HG02678 (cell line): ENCODE measurements around the gene OR5P2.
"Not testable (repeated sequence)": the region's sequence is repeated elsewhere in the genome, so short reads cannot be mapped to it uniquely, and the experiment has no call there.

Experiments used
- ATAC-seq: cut with Tn5 transposase; IDR thresholded peaks from one replicate; pipeline ENCODE4 v1.9.1; 2021; ENCODE audit warnings: mild to moderate bottlenecking, moderate library complexity; ENCODE audit not compliant: unreplicated experiment

Gene OR5P2, protein sequence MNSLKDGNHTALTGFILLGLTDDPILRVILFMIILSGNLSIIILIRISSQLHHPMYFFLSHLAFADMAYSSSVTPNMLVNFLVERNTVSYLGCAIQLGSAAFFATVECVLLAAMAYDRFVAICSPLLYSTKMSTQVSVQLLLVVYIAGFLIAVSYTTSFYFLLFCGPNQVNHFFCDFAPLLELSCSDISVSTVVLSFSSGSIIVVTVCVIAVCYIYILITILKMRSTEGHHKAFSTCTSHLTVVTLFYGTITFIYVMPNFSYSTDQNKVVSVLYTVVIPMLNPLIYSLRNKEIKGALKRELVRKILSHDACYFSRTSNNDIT

DNA sequence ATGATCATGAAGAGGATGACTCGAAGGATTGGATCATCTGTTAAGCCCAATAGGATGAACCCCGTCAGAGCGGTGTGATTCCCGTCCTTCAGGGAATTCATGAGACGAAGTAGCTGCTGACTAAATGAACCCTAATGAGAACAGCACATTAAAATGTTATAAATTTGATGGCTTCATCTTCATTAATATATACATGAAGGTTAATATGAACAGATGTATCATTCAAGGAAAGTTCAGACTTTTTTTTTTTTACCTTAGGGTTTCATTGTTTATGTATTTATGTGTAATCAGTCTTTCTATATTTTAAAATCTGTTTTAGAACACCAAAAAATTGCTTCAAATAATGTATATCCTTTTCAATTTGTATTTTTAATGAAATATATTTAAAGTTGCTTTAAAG is at the start of gene OR5P2:
OR5P2 (minus strand) TSS at position 101 of the 400 bp plus-strand sequence; CDS start at position 101, 0 bp downstream.
- no peak for ATAC-seq

DNA sequence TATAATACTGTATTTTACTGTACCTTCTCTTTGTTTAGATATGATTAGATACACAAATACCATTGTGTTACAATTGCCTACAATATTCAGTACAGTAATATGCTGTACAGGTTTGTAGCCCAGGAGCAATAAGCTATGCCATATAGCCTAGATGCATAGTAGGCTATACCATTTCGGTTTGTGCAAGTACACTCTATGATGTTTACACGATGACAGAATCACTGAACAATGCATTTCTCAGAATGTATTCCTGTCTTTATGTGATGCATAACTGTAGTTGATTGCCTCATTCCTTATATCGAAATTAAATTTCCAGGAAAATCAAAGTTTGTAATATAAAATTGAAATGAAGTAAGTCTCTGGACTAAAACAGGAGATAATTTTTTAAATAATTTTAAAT is 49.3 kb upstream of the OR5P2 start:
- no peak for ATAC-seq

DNA sequence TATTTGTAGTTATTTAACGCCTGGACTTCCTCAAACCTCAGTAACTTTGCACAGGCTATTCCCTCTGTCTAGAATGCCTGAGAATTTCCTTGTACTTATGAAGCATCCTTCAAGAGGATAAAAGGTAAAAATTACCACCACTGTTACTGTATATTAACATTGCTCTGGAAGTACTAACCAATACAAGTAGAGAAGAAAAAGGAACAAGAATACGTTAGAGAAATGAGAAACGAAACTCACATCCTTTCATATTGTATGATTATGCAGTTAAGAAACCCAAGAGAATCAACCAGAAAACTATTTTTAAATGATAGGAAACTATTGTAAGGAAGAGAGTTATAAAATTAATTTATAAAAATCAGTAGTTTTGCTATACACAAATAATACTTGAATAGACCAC is 48.2 kb upstream of the OR5P2 start:
- no peak for ATAC-seq

DNA sequence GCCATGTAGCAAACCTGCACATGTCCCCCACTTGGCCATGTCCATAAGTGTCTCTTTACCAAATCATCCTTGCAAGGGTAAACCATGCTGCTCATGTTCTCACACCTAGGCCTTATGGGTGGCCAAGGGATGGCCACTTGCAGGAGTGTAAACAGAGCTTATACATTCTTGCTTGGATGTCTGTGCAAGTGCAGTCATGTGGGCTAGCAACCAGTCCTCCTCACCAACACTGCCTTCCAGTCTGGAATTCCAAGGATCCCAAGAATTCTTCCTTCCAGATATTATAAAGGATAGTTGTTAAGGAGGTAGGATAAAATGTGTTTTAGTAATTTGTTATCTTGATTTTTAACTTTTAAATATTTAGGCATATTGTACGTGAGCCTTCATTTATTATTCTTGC is 47.8 kb upstream of the OR5P2 start:
- no peak for ATAC-seq

DNA sequence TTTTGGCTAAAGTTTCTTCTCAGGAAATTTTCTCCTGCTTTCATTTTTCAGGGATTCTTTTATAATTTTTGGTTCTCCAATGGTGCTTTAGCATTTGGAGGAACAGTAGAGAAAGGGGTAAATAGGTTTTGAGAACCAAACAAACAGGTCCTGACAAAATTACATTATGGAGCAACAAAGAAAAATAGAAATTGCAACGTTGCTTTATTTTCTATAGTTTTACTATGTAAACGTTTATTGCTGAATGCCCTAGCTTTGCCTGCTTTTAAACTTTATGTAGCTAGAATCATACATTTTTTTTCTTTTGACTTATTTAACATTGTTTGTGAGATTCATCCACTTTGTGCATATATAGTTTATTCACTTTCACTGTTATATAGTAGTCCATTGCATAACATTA is 43.8 kb upstream of the OR5P2 start:
- no peak for ATAC-seq

DNA sequence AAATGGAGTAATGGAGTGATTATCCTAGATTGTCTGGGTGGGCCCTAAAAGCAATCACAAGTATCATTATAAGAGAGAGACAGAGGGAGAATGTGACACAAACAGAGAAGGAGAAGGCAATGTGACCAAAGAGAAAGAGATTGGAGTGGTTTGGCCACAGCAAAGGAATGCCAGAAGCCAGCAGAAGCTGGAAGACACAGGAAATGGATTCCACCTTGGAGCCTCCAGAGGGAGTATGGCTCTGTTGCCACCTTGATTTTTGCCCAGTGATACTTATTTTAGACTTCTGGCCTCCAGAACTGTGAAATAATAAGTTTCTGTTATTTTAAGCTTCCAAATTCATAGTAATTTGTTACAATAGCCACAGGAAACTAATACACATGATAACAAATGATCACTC is 36.8 kb upstream of the OR5P2 start:
- no peak for ATAC-seq

DNA sequence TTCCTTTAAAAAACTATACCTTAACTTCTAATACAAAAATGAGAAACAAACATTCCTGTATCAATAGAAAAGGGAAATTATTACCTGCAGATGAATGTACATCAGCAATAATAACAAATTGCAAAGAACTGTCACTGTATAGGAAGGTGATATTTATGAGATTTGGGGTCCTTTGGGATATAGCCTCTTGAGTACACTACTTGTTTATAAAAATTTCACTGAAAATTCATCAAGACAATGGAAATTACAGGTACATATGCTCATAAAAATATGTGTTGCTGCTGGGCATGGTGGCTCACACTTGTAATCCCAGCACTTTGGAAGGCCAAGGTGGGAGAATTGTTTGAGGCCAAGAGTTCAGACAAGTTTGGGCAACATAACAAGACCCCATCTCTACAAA is 34.0 kb upstream of the OR5P2 start, which contains the start of gene OR5P3:
OR5P3 (minus strand) TSS at position 101 of the 400 bp plus-strand sequence.
- ATAC-seq: no peak

DNA sequence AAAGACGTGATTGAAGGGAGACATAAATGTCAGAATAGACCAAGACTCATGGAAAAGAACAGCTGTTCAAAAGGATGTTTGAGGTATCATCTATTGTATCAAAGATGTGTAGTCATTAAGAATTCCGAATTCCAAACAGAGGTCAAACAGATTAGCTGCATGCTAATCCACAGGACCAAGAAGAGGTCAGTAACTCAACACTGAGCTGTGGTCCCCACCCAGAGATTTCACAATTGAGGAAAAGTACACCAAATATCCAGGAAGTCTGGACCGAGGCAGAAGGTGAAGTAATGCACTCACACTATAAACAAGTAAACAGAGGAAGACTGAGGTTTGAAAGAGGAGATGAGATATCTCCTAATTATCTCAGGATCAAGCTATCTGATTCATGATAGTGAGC is 29.6 kb upstream of the OR5P2 start:
- no peak for ATAC-seq

DNA sequence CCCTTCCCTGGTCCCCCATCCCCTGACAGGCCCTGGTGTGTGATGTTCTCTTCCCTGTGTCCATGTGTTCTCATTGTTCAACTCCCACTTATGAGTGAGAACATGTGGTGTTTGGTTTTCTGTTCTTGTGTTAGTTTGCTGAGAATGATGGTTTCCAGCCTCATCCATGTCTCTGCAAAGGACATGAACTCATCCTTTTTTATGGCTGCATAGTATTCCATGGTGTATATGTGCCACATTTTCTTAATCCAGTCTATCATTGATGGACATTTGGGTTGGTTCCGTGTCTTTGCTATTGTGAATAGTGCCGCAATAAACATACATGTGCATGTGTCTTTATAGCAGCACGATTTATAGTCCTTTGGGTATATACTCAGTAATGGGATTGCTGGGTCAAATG is 23.7 kb upstream of the OR5P2 start:
- ATAC-seq: not testable (repeated sequence)

DNA sequence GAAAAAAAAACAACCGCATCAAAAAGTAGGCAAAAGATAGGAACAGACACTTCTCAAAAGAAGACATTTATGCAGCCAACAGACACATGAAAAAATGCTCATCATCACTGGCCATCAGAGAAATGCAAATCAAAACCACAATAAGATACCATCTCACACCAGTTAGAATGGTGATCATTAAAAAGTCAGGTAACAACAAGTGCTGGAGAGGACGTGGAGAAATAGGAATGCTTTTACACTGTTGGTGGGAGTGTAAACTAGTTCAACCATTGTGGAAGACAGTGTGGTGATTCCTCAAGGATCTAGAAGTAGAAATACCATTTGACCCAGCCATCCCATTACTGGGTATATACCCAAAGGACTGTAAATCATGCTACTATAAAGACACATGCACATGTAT is 18.2 kb upstream of the OR5P2 start:
- ATAC-seq: not testable (repeated sequence)

DNA sequence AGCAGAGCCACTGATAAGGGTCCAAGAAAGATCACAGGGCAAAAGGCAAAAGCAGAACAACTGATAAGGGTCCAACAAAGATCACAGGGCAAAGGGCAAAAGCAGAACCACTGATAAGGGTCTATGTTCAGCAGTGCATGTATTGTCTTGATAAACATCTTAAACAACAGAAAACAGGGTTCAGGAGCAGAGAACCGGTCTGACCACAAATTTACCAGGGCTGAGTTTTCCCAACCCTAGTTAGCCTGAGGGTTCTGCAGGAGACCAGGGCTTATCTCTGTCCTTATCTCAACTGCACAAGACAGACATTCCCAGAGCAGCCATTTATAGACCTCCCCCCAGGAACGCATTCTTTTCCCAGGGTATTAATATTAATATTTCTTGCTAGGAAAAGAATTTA is 13.6 kb upstream of the OR5P2 start:
- not testable (repeated sequence) for ATAC-seq

DNA sequence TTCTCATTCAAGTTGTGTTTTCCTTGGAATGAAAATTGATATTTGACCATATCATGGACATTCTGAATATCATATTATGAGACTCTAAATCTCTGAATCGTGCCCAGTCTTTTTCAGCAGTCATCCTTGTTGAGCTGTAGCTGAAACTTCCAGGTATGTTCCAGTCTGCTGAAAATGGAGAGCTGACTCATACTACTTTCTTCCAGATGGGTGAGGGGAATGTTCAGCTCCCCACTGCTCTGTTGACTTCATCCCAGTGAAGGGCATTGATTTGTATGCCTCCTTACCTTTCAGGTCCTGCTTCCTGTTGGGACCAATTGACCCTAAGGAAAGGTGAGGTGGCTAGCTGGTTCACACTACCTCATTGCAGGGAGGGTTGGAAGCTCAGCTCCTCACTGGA is 3.5 kb downstream of the OR5P2 start:
- no peak for ATAC-seq

DNA sequence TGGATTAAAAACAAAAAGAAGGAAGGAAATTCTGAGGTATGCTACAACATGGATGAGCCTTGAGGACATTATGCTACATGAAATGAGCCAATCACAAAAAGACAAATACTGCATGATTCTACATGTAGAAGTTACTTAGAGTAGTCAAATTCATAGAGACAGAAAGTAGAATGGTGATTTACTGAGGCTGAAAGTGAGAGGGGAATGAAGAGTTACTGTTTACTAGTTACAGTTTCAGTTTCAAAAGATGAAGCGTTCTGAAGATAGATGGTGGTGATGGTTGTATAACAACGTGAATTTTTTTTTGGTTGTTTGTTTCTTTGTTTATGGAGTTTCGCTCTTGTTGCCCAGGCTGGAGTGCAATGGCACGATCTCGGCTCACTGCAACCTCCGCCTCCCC is 9.5 kb downstream of the OR5P2 start:
- peak; percentile 100 for ATAC-seq

DNA sequence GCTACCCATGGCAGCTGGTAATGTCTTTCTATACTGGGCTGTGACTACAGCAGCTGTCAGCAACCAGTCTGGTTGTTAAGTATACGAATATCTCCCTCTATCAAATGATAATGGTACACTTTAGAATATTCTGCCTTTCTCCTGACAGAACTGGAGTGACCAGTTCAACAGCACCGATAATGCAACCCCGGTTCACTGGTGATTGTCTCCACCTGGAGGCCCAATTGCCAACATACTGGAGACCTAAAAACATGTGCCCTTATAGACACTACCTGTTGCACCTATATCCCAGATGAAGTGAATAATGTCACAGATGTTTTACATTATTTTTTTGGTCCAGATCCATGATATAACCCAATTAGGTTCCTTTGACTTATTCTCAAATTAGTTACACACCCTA is 21.1 kb downstream of the OR5P2 start:
- no peak for ATAC-seq

DNA sequence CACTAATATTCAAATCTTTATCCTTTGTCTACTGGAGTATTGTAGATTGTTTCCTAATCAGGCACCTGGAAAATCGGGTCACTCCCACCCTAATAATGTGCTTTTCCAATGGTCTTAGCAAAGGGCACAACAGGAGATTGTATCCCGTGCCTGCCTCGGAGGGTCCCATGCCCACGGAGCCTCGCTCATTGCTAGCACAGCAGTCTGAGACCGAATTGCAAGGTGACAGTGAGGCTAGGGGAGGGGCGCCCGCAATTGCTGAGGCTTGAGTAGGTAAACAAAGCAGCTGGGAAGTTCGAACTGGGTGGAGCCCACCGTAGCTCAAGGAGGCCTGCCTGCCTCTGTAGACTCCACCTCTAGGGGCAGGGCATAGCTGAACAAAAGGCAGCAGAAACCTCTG is 32.4 kb downstream of the OR5P2 start:
- ATAC-seq: not testable (repeated sequence)

DNA sequence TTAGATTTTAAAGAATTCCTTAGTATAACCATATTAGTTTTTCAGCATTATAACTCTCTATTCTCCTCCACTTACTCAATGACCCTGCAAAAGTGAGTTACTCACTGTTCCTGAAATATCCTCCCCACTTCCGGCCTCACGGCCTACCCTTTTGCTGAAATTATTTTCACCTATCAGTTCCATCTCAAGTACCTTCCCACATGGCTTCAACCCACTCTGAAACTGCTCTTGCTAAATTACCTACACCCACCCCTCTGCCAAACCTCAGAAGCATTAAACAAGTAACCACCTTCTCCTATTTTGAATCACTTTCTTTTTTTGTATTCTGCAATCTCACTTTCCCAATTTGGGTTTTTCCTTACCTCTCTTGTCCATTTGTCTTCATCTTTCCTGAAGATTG is 37.7 kb downstream of the OR5P2 start:
- ATAC-seq: peak; percentile 39

DNA sequence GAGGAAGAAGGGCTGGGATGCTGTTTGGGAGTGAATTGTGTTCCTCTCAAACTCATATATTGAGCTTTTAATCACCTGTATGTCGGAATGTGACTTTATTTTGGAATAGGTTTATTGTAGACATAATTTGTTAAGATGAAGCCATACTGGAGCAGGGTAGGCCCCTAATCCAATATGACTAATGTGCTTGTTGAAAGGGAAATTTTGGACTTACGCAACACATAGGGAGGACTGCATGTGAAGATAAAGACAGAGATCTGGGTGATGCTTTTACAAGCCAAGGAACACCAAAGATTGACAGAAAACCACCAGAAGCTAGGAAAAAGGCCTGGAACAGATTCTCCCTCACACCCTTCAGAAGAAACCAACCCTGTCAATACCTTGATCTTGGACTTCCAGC is 47.3 kb downstream of the OR5P2 start:
- ATAC-seq: no peak
